Stimulated activated CD4-positive, alpha-beta T cell treated with anti-CD3 and anti-CD28 coated beads, Interleukin-4, amount 100 ng/mL, for 24 hours (primary cell): ENCODE results near the gene FOXG1.

ENCODE experiments used
- DNase-seq: peaks from one replicate; pipeline ENCODE4 v3.0.0-alpha.2; 2020

The FOXG1 gene

DNA sequence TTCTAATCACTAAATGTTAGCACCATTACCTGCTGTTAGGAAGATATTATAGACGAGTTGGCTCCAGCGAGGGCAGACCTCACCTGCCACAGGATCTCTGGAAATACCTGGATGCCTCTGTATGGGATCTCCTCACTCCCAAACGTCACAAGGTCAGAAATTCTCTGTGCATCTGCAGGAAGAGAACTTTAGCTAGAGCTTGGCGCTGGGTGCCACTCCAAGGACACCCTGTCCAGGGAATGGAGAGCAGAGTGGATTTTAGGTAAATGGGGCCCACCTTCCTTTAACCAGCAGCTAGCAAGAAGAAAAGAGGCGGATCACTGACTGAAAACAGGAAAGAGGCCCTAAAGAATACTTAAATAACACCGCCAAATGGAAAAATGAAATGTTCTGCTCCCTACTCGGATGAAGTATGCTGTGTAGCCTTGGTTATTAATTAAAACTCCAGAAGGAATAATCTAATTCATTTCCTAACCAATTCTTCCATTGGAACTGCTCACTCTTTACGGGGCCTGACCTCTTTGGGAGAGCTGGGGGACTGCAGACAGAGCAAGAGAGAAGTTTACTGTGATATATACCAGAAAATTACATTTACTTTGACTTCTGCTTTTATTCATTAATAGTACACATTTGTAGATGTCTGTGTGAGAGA is 4.2 kb upstream of the FOXG1 start:
- DNase-seq: no peak

- no peak for DNase-seq
Observed at GRCh38 chr14:28762955-28763326, 3.6 kb upstream of the FOXG1 start.

DNA sequence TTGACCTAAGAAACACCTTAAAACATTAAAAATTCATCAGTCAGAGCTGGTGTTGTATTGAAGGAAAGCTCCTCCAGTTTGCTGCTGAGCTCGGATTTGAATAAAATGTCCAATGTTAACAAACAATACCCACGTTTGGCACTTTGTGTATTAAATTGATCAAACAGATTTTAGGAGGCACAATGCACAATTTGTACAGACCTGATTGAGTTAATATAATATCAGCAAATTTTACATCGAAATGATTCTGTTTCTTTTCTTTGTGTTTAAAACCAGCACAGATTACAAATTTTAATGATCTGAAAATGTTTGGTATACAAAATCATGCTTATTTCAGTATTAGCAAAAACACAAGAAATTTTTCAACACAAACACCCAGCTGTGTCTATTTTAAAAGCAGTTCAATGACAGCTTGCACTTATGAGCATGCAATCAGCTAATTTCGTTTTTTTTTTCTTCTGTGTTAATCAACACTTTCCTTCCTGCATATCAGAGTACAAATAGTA is 2.8 kb upstream of the FOXG1 start:
- no peak for DNase-seq

- no peak for DNase-seq
Observed at GRCh38 chr14:28764257-28765160, 2.1 kb upstream of the FOXG1 start.

GRCh38 chr14:28765169-28765830 is 1.3 kb upstream of the FOXG1 start:
- no peak for DNase-seq

- DNase-seq: no peak
Observed at GRCh38 chr14:28765831-28766468, 637 bp upstream of the FOXG1 start.

- no peak for DNase-seq
Observed at GRCh38 chr14:28767030-28767852, 654 bp downstream of the FOXG1 start.

DNA sequence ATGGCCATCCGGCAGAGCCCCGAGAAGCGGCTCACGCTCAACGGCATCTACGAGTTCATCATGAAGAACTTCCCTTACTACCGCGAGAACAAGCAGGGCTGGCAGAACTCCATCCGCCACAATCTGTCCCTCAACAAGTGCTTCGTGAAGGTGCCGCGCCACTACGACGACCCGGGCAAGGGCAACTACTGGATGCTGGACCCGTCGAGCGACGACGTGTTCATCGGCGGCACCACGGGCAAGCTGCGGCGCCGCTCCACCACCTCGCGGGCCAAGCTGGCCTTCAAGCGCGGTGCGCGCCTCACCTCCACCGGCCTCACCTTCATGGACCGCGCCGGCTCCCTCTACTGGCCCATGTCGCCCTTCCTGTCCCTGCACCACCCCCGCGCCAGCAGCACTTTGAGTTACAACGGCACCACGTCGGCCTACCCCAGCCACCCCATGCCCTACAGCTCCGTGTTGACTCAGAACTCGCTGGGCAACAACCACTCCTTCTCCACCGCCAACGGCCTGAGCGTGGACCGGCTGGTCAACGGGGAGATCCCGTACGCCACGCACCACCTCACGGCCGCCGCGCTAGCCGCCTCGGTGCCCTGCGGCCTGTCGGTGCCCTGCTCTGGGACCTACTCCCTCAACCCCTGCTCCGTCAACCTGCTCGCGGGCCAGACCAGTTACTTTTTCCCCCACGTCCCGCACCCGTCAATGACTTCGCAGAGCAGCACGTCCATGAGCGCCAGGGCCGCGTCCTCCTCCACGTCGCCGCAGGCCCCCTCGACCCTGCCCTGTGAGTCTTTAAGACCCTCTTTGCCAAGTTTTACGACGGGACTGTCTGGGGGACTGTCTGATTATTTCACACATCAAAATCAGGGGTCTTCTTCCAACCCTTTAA is 1.5 kb downstream of the FOXG1 start:
- no peak for DNase-seq

- no peak for DNase-seq
Observed at GRCh38 chr14:28769276-28769880, 2.8 kb downstream of the FOXG1 start.

DNA sequence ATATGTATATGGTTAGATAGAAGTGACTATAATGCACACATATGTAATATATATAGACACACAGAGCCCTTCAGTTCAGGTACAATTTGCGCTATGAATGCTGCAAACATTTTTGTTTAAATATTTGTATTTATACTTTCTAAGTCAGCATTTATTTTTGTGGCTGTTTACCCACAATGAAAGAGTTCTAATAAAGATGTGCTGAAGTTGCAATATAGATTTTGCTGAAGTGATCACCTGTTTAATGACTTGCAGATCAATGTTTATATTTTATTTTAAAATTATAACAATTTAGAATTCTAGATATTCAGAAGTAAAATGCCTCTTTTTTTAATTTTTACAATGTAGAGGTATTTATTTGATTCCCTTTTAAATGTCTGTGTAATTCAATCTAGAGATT is 3.5 kb downstream of the FOXG1 start:
- DNase-seq: no peak

GRCh38 chr14:28770630-28771029 is 4.0 kb downstream of the FOXG1 start:
- DNase-seq: no peak

DNA sequence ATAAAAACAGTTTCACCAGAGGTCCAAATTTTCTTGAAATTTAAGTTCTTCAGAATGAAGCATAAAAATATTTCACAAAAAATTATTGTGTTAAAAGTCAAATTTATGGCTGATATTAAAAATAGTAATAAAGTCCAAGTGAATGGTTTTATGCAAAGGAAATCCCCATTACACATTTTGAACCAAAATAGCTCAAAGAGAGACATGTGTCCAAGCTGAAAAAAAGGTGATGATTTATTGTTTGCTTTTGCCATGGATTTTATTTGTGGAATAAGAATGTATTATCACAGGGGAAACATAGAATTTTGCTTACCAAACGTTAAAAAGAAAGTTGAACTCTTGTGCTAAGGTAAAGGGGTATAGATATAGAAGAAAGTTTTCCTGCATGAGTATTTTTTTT is 4.6 kb downstream of the FOXG1 start:
- DNase-seq: no peak

DNA sequence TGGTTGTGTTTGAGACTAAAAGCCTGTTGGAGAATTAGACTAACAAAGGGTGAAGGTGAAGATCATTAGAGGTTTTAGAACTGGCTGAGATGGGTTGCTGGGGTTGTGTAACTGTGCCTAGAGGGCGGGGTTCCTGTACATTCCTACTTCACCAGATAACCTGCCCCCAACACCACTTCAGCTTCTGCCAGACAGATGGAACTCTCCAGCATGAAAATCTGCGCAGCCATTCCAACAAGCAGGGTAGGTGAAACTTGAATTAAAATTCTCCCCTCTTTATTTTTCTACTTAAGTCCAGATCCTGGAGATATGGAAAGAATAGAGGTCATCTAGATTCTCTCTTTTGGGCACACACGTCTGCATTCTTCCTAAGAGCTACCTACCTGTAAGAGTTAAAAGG is 6.0 kb downstream of the FOXG1 start:
- DNase-seq: no peak

DNA sequence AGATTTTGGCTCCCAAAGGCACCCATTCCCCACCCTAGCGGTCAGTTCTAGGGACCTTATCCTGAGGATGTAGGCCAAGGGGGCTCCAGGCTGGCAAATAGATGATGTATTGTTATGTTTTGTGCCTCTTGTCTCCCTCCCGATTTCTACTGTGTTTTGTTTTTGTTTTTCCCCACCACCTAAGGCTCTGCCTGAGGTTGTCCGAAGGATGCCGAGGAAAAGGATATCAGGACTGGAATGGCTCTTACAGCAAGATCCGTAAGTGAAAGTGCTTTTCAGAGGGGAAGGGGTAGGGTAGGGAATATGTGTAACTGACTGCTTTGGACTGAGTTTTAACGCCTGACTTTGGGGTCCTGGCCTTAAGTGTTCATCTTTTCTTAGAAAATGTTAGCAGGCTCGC is 6.6 kb downstream of the FOXG1 start:
- no peak for DNase-seq

GRCh38 chr14:28773861-28774691 is 7.5 kb downstream of the FOXG1 start:
- DNase-seq: no peak

DNA sequence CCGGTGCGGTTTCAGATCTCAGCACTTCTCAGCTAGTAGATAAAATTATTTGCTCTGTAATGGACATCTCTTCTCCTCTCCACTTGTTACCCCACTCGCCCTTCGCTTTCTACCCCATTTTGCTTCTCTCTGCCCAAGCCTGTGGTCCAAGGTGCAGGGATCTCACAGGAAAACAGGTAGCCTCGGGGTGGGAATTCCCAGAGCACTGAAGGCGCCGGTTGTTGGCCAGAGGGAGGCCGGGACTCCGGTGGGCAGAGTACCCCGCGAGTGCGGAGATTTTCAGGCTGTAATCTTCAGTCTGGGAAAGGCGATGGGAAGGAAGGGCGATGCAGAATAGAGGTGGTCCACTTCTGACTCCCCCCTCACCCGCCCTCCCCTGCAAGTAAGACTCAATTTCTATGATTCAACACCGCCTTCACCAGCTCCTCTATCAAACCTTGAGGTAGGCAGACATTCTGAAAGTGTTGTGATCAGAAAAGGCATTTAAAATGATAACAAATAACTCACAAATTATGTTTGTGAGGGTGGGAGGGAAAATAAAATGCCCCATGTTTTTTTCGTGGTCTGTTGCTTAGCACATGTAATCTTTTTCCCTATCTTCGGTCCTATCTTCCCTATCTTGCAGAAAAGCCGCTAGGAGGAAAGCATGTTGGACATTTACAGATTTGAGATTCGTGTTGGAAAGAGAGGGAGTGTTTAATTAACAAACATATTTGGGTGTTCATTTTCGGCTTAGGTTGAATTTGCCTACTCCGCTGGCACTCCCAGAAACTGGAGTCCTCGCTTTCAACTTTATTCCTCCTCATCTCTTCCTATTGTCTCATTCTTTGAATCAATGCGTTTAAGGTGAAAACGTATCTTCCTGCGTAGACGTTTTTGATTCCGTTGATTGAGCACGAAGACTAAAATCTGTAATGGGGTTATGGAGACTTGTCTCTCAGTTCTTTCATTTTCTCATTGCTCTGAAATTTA is 8.5 kb downstream of the FOXG1 start:
- DNase-seq: no peak

GRCh38 chr14:28776482-28777266 is 10.1 kb downstream of the FOXG1 start:
- no peak for DNase-seq
